HG03196 (cell line): Measurements from ENCODE around the gene CD63.
"Not testable (repeated sequence)": the region's sequence is repeated elsewhere in the genome, so short reads cannot be mapped to it uniquely, and the experiment has no call there.

ENCODE experiments used
- ATAC-seq: cut with Tn5 transposase; IDR thresholded peaks from one replicate; pipeline ENCODE4 v1.9.1; 2021; ENCODE audit not compliant: unreplicated experiment

CD63 gene, protein sequence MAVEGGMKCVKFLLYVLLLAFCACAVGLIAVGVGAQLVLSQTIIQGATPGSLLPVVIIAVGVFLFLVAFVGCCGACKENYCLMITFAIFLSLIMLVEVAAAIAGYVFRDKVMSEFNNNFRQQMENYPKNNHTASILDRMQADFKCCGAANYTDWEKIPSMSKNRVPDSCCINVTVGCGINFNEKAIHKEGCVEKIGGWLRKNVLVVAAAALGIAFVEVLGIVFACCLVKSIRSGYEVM

DNA sequence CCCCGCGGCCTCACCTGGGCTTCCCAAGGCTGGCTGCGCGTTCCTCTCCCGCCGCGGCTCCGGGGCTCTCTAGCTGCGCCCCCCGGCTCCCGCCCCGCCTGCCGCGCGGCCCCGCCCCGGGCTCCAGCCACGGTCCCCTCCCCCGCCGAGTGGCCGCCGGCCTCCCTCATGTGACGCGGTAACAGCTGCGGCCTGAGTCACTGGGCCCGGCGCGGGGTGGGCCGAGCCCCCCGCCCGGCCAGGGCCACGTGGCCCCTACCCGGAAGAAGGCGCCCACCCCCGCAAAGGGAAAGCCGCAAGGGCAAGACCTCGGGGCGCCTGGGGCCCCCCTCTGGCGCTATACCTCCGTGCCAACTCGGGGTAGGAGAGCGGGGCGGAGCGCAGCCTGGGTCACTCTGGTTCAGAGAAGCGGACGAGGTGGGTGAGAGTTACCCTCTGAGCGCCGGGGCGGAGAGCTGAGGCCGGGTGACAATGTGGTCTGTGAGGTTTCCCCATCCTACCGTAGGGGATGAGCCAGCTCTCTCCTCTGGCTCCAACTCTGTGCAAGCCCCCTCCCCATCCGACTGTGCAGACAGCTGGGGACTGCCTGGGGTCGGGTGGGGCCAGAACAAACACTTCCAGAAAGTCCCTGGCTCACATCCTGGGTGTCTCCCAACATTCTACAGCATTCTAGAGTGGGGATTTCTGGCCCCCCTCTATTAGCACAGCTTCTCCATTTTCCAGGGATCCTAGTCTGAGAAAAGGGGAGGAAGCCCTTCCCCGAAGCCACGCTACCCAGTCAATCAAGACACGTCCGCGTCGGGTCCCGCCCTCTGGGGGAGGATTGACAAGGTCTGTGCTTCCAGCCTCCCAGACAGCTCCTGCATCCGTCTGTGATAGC is at the start of gene CD63:
Gene CD63, minus strand, starts transcription at position 71 of the 880 bp plus-strand sequence. CDS start 668 bp downstream, outside the sequence.
- ATAC-seq: peak; percentile 61

DNA sequence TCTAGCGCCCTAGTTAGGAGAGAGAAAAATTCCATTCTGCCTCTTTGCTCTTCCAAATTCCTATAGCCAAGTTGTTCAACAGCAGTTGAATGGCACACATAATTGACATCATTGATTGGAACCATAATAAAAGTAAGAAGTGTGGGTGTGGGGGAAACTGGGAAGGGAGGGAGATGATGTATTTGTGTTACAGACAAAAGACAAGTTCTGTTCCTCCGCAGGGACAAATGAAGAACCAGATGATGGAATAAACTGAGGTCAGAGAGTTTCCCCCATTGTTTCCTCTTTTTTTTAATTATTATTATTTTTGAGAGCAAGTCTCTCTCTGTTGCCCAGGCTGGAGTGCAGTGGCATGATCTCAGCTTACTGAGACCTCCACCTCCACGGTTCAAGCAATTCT is 49.0 kb upstream of the CD63 start:
- no peak for ATAC-seq

DNA sequence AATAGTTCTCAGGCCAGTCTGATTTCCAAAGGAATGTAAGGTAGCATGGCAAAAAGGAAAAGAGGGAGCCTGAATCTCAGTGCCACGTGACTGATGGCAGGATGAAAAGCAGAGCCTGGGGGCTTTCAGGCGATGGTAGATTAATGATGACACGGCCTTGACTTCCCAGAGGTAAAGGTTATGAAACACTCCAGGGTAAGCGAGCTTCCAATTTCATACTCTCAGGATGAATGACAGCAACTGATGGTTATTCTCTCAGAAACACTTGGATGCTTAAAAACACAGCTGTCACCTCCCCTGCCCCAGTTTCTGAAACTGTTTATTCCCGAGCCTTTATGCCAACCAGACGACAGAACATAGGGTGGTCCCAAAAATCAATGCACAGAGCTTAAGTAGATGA is 42.9 kb upstream of the CD63 start:
- ATAC-seq: no peak

DNA sequence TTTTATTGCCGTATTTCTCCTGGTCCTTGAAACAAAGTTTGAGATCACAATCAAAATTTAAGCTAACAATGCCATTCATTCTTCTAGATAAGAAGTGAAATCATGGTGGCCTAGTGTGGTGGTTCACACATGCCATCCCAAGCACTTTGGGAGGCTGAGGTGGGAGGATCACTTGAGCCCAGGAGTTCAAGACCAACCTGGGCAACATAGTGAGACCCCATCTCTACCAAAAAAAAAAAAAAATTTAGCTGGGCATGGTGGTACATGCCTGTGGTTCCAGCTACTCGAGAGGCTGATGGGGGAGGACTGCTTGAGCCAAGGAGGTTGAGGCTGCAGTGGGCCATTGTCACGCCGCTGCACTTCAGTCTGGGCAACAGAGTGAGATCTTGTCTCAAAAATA is 38.3 kb upstream of the CD63 start:
- ATAC-seq: no peak

DNA sequence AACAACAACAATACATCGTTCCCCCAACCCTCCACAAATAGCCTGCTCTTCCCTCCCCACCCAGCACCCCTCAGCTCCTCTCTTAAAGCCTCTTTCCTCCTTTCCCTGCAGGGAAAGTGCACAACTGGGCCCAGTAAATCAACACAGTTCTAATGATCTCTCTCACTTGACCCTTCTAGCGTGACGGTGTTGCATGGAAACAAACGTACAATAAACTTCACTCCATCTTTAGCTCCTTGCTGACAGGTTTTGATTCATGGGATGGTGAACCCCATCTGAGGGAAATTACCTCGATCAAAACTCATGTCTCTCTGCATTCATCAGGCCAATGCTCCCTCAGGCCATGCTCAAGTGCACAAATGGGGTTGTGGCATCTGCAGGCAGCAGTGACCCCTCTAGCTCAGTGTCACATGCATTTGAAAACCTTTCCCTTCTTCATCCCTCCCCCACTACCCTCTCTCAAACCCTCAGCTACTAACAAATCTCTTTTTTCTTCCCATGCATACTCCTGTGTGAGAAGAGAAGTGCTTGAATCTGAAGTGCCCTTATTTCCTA is 37.0 kb upstream of the CD63 start:
- no peak for ATAC-seq

DNA sequence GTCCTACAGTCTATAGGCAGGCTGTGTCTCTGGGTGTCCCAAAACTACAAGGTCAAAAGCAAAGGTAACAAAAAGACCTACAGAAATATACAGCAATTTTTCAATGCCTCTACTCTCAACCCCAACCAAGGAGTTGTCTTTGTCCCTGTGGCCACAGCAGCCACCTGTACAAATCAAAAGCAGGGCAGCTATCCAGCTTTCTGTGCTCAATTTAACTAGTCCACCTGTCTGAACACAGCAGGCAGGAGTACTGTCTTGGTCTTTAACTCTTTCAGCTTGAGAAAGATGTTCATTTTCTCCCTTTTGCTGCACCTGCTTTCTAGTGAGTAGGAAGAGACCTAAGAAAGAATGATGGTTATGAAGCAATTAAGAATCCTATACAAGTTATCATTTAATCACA is 33.8 kb upstream of the CD63 start:
- ATAC-seq: no peak

DNA sequence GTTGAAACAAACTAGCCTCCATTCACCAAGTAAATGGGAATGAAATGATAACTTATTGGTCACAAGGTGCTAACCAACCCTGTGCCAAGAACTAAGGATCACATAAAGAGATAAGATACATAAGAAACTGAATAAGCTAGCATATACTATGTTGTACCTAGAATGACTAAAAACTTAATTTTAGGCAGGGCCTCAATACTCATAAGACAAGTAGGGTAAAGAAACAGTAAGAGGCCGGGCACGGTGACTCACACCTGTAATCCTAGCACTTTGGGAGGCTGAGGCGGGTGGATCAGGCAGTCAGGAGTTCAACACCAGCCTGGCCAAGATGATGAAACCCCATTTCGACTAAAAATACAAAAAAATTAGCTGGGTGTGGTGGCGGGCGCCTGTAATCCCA is 31.9 kb upstream of the CD63 start:
- ATAC-seq: no peak

DNA sequence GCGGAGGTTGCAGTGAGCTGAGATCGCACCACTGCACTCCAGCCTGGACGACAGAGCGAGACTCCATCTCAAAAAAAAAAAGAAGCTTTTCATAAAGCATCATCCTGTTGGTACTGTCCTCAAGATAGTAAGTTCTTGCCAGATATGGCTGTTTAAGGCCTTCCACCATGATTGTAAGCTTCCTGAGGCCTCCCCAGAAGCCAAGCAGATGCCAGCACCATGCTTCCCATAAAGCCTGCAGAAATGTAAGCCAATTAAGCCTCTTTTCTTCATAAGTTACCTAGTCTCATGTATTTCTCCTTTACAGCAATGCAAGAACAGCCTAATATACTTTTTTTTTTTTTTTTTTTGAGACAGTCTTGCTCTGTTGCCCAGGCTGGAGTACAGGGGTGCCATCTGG is 29.8 kb upstream of the CD63 start:
- ATAC-seq: not testable (repeated sequence)

DNA sequence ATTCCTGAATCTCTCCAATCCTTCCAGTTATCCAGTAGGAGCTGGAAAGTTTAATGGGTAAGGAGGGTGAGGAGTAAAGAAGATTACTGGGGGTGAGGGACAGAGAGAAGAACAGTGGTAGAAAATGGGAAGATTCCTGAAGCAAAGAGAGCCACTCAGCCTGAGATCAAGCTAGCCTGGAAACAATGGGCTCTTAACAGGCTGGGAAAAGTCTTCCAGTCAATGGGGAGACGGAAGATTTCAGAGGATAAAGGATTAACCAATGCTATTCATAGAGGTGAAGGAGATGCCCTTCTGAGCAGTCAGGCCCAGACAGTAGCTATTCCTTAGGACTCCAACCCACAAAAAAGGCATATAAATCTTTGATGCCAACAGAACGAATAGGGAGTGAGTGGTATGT is 28.9 kb upstream of the CD63 start:
- ATAC-seq: no peak

DNA sequence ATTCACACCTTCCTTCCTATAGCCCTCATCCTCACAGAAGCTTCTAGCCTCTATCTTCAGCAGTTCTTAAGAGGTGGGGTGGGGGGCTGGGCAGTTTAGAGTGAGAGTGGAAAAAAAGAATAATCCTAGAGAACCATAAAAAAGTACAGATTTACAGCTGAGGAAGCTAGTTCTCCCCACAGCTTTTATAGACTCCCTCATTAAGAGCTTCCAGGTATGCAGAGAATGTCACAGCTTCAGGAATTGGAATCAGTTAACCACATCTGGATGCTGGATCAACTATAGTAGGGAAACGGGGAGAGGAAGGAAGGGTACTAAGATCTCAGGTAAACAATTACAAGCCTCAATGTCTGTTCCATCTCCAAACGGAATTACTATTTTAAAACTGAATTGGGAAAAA is 26.4 kb upstream of the CD63 start:
- no peak for ATAC-seq

DNA sequence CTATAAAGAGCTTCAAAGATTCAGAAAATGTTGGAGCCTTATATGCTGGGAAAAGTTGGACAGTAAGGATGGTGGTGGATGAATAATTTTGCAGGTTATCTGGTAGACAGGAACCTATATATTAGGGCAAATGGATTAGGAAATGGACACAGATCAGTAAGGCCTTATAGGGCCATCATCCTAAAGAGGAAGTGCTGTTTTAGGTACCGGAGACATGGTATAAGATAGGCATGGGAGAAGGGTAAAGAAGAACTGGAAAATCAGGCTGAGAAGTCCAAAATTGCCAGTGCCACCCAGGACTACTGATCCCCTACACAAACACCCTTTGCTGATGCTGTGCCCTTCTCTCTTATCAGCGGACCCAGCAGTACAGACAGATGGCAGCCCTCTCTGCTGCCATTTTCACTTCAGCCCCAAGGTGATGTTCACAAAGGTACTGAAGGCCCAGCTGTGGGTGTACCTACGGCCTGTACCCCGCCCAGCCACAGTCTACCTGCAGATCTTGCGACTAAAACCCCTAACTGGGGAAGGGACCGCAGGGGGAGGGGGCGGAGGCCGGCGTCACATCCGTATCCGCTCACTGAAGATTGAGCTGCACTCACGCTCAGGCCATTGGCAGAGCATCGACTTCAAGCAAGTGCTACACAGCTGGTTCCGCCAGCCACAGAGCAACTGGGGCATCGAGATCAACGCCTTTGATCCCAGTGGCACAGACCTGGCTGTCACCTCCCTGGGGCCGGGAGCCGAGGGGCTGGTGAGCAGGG is 19.6 kb upstream of the CD63 start:
- no peak for ATAC-seq

DNA sequence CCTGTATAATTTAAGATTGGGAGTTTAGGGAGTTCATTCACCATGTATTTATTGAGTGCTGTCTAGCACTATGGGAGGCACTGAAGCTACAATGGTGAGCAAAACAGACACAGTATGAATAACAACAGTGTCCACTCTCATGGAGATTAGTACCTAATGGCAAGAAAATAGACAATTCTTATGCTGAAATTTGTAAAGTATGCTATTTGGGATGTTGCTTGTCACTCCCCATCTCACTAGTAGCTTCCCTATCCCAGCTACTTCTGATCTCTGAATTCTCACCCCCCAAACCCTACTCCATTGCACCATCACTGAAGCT is 18.1 kb upstream of the CD63 start:
- ATAC-seq: no peak

DNA sequence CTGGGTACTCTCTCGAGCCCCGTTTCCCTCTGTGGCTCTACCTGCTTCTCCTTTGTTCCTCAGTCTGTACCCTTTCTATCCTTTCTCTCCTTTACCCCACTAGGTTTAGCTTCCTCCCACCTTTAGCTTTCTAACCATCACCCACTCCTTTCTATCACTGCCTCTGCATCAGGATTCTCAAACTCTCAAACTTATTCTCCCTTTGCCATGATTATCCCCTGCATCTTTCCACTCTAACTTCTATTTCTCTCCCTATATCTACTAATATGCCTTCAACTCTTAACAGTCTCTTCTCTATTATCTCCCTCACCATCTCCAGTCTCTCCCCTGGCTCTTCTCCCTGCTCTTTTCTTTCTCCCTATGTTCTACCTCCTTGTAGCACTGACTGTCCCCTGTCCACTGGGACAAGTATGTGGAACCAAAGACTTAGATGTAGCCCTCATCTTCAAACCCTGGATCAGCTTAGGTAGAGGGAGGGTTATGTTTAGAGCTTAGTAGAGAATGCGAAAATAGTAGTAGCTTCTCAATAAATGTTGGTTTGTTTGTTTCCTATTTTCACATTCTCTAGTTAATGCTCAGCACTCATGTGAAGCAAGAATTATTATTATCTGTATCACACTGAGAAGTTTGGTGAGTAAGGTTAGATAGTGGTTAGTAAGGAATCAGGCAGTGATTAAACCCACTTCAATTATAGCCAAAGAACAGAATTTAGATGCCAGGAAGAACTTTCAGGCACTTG is 17.5 kb upstream of the CD63 start:
- no peak for ATAC-seq

DNA sequence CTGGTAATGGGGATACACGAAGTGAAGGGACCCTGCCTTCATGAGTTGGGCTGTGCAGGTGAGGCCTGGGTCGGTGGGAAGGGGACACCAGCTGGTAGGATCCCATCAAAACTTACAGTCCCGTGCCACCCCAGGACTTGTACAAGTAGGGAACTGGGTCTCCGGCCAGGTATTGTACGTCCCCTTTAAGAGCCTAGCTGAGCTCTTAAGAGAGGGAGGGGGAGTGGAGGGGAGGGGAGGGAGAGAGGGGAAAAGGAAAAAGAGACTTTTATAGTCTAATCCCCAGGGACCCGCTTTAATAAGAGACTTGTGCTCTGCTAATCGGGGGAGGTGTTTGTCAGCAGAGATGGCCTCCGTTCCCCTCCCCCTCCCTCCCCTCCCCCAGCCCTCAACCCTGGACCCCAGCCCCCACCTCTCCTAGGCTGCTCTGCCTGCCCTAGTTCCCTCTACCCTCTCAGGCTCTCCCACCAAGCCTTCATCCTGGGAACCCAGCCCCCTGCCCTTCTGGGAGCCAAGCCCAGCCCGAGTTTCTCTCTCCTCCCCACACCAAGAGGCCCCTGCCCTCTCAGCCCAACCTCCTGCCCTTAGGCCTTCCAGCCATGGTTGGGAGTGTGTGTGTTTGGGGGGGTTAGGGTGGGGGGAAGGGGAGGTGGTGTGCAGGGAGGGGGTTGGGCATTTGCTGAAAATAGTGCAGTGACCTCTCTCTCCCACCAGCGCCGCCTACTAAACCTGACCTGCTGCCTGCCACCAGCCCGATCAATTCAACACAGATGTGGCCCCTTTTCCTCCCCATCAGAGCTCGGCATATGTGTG is 16.8 kb upstream of the CD63 start:
- ATAC-seq: no peak

DNA sequence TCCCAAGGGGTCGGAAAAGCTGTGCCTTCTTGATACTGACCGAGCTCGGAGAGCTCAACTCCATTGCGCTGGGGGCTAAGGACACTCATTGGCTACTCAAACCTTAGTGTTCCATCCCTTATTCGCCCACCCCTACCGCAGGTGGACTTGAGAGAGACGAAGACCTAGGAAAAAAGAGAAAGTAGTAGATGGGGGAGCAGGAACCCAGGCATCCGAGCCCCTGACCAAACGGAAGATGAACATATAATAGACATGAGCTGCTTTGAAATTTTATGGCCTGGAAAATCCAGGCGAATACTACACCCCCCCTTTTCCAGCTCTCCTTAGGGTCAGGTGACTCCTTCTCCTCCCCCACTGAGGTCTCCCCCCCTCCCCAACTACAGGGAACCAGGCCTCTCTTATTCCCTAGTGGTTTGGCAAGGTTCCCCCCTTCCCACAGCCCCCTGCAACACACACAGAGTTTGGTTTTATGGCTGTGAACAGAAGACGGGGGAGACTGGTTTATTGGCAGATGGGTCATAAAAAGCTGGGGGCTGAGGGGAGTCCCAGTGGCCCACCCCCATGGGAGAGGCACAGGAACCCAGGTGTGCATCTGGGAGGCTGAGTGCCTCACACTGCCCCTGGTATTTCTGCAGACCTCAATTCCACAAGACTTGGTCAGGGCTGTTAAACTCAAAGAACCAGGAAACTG is 15.7 kb upstream of the CD63 start:
- no peak for ATAC-seq

DNA sequence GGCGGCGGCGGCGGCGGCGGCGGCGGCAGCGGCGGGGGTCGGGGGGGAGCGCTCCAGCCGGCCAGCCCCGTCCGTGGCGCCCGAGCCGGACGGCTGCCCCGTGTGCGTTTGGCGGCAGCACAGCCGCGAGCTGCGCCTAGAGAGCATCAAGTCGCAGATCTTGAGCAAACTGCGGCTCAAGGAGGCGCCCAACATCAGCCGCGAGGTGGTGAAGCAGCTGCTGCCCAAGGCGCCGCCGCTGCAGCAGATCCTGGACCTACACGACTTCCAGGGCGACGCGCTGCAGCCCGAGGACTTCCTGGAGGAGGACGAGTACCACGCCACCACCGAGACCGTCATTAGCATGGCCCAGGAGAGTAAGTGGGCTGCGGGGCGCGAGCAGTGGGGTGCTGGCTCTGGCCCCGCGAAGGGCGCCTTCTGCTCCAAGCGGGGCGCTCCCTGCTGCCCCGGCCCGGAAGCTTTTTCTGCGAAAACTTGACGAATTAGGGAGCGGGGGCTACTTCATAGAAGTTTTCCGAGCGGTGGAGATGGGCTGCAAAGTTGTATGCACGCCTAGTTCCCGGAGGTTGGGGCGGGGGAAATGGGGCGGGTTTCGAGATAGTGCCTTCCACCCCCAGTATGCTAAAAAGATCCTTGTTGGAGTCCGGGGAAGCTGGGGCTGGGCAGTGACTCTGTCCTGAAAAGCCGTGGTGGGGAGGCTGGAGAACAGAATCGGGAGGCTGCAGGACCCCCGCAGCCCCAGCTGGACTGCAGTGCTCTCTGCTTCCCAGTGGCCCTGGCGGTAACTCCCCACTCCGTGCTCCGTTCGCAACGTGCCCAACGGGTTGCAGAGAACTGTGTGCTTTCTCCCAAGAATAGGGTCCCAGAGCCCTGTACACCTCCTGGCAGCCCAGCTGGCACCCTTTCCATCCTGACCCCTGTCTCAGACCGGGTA is 14.9 kb upstream of the CD63 start:
- ATAC-seq: no peak

DNA sequence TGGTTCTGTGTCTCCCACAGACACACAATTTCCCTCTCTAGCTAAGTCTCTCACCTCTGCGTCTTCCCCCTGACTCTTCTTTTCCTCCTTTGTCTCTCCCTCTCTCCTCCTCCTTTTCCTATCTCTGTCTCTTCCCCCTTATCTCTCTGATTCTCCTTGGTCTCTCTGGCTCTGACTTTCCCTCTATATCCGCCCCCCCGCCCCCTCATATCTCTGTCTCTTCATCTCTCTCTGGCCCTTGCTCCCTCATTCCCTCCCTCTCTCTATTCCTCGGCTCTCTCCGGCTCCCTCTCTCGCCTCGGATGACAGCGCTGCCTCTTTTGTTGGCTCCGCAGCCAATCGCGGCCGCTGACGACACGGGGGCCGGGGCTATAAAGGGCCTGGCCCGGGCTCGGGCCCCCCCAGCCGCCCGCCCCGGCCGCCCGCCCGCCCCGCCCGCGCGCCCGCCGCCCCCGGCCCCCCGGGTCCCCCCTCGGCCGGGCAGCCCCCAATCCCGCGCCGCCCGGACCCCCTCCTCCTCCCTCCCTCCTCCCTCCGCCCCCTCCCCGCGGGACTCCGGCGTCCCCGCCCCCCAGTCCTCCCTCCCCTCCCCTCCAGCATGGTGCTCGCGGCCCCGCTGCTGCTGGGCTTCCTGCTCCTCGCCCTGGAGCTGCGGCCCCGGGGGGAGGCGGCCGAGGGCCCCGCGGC is 14.1 kb upstream of the CD63 start, which contains the start of gene GDF11:
Gene GDF11, plus strand, starts transcription at position 404 of the 687 bp plus-strand sequence. Its CDS starts 195 bp downstream, at position 599.
- peak; percentile 27 for ATAC-seq
